HCT116 (cell line): ENCODE measurements around the gene SMG6. TPM values are rescaled to one million over a fixed set of nuclear protein-coding genes. Genes with fewer than 3 reads are reported as not detected.

Experiments used
- ATAC-seq: fragments of 200-7000 bp; cut with Tn5 transposase; 2 replicates; pipeline ENCODE4 v1.9.1; 2020; ENCODE audit warnings: mild to moderate bottlenecking, moderate library complexity
- BruUV-seq: library from RNA; stranded (reverse); fragments of 400-500 nt; replicated peaks from 2 replicates; lab custom pipeline; 2021; lab: Mats Ljungman, UMichigan
- CTCF ChIA-PET: fragments of 300-600 bp; sonication (Branson Sonifier 250); formaldehyde crosslinking; loops from one replicate; lab custom pipeline; 2021; ENCODE audit warnings: antibody characterized with exemption; lab: Charles Lee
- POLR2A ChIA-PET: fragments of 300-600, 350-600 bp; sonication (Branson Sonifier 250); formaldehyde crosslinking; loops from one replicate; lab custom pipeline; 2021; ENCODE audit warnings: antibody characterized with exemption; lab: Charles Lee
- RAD21 ChIA-PET, 2 experiments: fragments of 300-600 bp; sonication (Branson Sonifier 250); formaldehyde crosslinking; loops; one replicate each; lab custom pipeline; 2023; ENCODE audit warnings: low total read pairs in 2 of 2; ENCODE audit not compliant: uncharacterized antibody in 2 of 2, unreplicated experiment in 2 of 2, low non-redundant PET in 1 of 2; lab: Charles Lee
- DNase-seq: peaks from one replicate; pipeline ENCODE4 v3.0.0-alpha.2; 2010; ENCODE audit warnings: low read depth, low spot score
- H2AFZ ChIP-seq: fragments of 200-600 bp; shearing (Covaris generic), sonication (generic); 2 replicates; pipeline ENCODE4 v1.6.1; 2017; ENCODE audit warnings: low read depth, mixed run types, mixed read lengths, antibody characterized with exemption, low read length; ENCODE audit not compliant: poor library complexity, severe bottlenecking
- H3K27ac ChIP-seq: 2 replicates; pipeline ENCODE4 v1.5.1; 2012; ENCODE audit warnings: low read depth, low read length
- H3K27me3 ChIP-seq: fragments of 200-600 bp; sonication (generic); 2 replicates; pipeline ENCODE4 v1.6.1; 2016; ENCODE audit warnings: mixed run types, low read length, mixed read lengths; ENCODE audit not compliant: insufficient read depth
- H3K36me3 ChIP-seq, 2 experiments: fragments of 200-500 bp in 1 of 2; fragments of 200-600 bp in 1 of 2; sonication (Bioruptor generic) in 1 of 2; sonication (generic) in 1 of 2; 2 replicates each; pipeline versions ENCODE4 v1.5.1 to v1.6.1; 2014 to 2016; ENCODE audit warnings: low read length in 2 of 2, inconsistent platforms in 1 of 2, mixed read lengths in 1 of 2, mixed run types in 1 of 2; ENCODE audit not compliant: insufficient read depth in 2 of 2, control insufficient read depth in 1 of 2
- H3K4me1 ChIP-seq, 2 experiments: fragments of 200-600 bp in 1 of 2; sonication (generic) in 1 of 2; 2 replicates each; pipeline versions ENCODE4 v1.5.1 to v1.6.1; 2012 to 2017; ENCODE audit warnings: low read length in 2 of 2, inconsistent platforms in 1 of 2, mild to moderate bottlenecking in 1 of 2, mixed read lengths in 1 of 2, mixed run types in 1 of 2, moderate library complexity in 1 of 2; ENCODE audit not compliant: insufficient read depth in 2 of 2, control insufficient read depth in 1 of 2
- H3K4me2 ChIP-seq: fragments of 200-600 bp; sonication (generic); 2 replicates; pipeline ENCODE4 v1.6.1; 2017; ENCODE audit warnings: mixed run types, low read length, mixed read lengths
- H3K4me3 ChIP-seq, 2 experiments: fragments of 200-600 bp in 1 of 2; sonication (generic) in 1 of 2; replicated peaks in 1 of 2; 2 replicates each; pipeline ENCODE4 v1.5.1; 2011 to 2016; ENCODE audit warnings: low read length in 2 of 2, control low read depth in 1 of 2, low read depth in 1 of 2, mild to moderate bottlenecking in 1 of 2, mixed read lengths in 1 of 2, mixed run types in 1 of 2
- H3K79me2 ChIP-seq: fragments of 200-600 bp; sonication (generic); 2 replicates; pipeline ENCODE4 v1.6.1; 2017; ENCODE audit warnings: mild to moderate bottlenecking, mixed run types, low read length, moderate library complexity, mixed read lengths; ENCODE audit not compliant: insufficient read depth
- H3K9ac ChIP-seq: fragments of 200-600 bp; sonication (generic); 2 replicates; pipeline ENCODE4 v1.6.1; 2016; ENCODE audit warnings: low read length, mixed read lengths
- H3K9me2 ChIP-seq: fragments of 200-600 bp; sonication (generic), shearing (Covaris generic); 2 replicates; pipeline ENCODE4 v1.6.1; 2017; ENCODE audit warnings: mixed run types, mild to moderate bottlenecking, moderate library complexity; ENCODE audit not compliant: insufficient read depth
- H3K9me3 ChIP-seq, 2 experiments: fragments of 200-500 bp in 1 of 2; fragments of 200-600 bp in 1 of 2; sonication (Bioruptor generic) in 1 of 2; sonication (generic) in 1 of 2; 2 replicates each; pipeline ENCODE4 v1.6.1; 2014 to 2017; ENCODE audit warnings: low read length in 2 of 2, mixed read lengths in 2 of 2, inconsistent platforms in 1 of 2, low read depth in 1 of 2, mild to moderate bottlenecking in 1 of 2, mixed run types in 1 of 2, moderate library complexity in 1 of 2; ENCODE audit not compliant: control insufficient read depth in 1 of 2, insufficient read depth in 1 of 2
- H4K20me1 ChIP-seq: fragments of 200-600 bp; sonication (generic), shearing (Covaris generic); 2 replicates; pipeline ENCODE4 v1.6.1; 2017; ENCODE audit warnings: mixed run types, mild to moderate bottlenecking, moderate library complexity; ENCODE audit not compliant: insufficient read depth
- CBX3 ChIP-seq: IDR thresholded peaks from 2 replicates; pipeline ENCODE4 v1.6.1; 2012; ENCODE audit warnings: low read depth
- CEBPB ChIP-seq: IDR thresholded peaks from 2 replicates; pipeline ENCODE4 v1.6.1; 2012; ENCODE audit warnings: low read depth
- EGR1 ChIP-seq: IDR thresholded peaks from 2 replicates; pipeline ENCODE4 v1.6.1; 2012; ENCODE audit warnings: low read depth
- ELF1 ChIP-seq: IDR thresholded peaks from 2 replicates; pipeline ENCODE4 v1.6.1; 2012; ENCODE audit warnings: low read depth, borderline replicate concordance
- EZH2 ChIP-seq: fragments of 200-600 bp; sonication (generic); IDR thresholded peaks from 2 replicates; pipeline ENCODE4 v1.6.1; 2017; ENCODE audit warnings: antibody characterized with exemption, mixed run types
- EZH2phosphoT487 ChIP-seq: fragments of 200-600 bp; IDR thresholded peaks from 2 replicates; pipeline ENCODE4 v1.6.1; 2018; ENCODE audit warnings: antibody characterized with exemption, borderline replicate concordance
- FOSL1 ChIP-seq: IDR thresholded peaks from 2 replicates; pipeline ENCODE4 v1.6.1; 2012; ENCODE audit warnings: low read depth
- POLR2A ChIP-seq: IDR thresholded peaks from 2 replicates; pipeline ENCODE4 v1.7.0; 2011; ENCODE audit warnings: borderline replicate concordance; ENCODE audit not compliant: insufficient read depth, insufficient read length; ENCODE audit errors: extremely low read depth
- POLR2AphosphoS5 ChIP-seq: IDR thresholded peaks from 2 replicates; pipeline ENCODE4 v1.6.1; 2011; ENCODE audit warnings: mild to moderate bottlenecking, low read depth, low read length, moderate library complexity
- RAD21 ChIP-seq: IDR thresholded peaks from 2 replicates; pipeline ENCODE4 v1.6.1; 2012; ENCODE audit warnings: low read depth, mild to moderate bottlenecking
- SP1 ChIP-seq: IDR thresholded peaks from 2 replicates; pipeline ENCODE4 v1.6.1; 2012; ENCODE audit warnings: low read depth
- SRF ChIP-seq: IDR thresholded peaks from 2 replicates; pipeline ENCODE4 v1.6.1; 2012; ENCODE audit warnings: low read depth
- TCF7L2 ChIP-seq: IDR thresholded peaks from 2 replicates; pipeline ENCODE4 v1.7.0; 2011; ENCODE audit warnings: borderline replicate concordance, inconsistent platforms; ENCODE audit not compliant: insufficient read depth, insufficient read length; ENCODE audit errors: extremely low read depth
- YY1 ChIP-seq: IDR thresholded peaks from 2 replicates; pipeline ENCODE4 v1.6.1; 2011; ENCODE audit warnings: low read length, low read depth, moderate library complexity, mild to moderate bottlenecking; ENCODE audit not compliant: insufficient replicate concordance; ENCODE audit errors: extremely low read depth
- ZFX ChIP-seq: fragments of 450-650 bp; IDR thresholded peaks from 2 replicates; pipeline ENCODE4 v1.6.1; 2017
- ZNF274 ChIP-seq: fragments of 200-500 bp; sonication (Bioruptor generic); IDR thresholded peaks from 2 replicates; pipeline ENCODE4 v1.6.1; 2014; ENCODE audit warnings: mild to moderate bottlenecking, low read depth, low read length, inconsistent platforms
- intact Hi-C: fragments of 100-400 bp; cut with micrococcal nuclease; formaldehyde crosslinking; loops from 2 replicates; pipeline ENCODE4 v1.10.0; 2022
- total RNA-seq: library from RNA; stranded (reverse); gene quantifications from one replicate; pipeline ENCODE4 v1.2.1, GENCODE V29; 2021; ENCODE audit not compliant: unreplicated experiment
- TF ChIP-seq, protein P1 (sequence below): IDR thresholded peaks from 2 replicates; pipeline ENCODE4 v1.6.1; 2012
- TF ChIP-seq, protein P2 (sequence below): IDR thresholded peaks from 2 replicates; pipeline ENCODE4 v1.6.1; 2011; ENCODE audit warnings: mild to moderate bottlenecking, low read length, moderate library complexity; ENCODE audit not compliant: insufficient replicate concordance; ENCODE audit errors: extremely low read depth
- TF ChIP-seq, protein P3 (sequence below): IDR thresholded peaks from 2 replicates; pipeline ENCODE4 v1.6.1; 2012

The SMG6 gene
- total RNA-seq, 1 experiment from 2014 or later = 23.1 TPM

DNA sequence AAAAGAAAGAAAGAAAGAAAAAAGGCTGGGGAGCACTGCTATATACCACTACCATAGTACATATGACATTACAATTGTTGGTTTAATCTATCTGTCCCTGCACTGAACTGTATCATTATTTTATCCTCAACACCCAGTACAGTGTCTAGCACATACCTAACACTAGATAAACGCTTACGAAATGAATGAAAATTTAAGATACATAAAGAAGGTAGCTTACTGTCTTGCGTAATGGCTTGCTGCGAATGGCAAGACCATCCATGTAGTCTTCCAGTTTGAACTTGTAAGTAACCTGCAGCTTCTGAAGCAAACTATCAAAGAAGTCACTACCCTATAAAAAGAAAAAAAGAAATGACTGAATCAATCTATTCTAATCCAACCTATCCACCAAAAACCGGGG, 6.6 kb downstream of the SMG6 start:
- intact Hi-C loops = no loop called here
- Histone ChIP-seq H3K36me3 (peaks cover 19 to 43% of the 10 kb centered on the region in 2 experiments; a peak in 3 of 4 replicates), H3K27ac (no peak overlapping the region), H3K9me2 (no peaks in the 10 kb centered on the region), H2AFZ (no peak overlapping the region), H3K79me2 (peaks cover 57% of the 10 kb centered on the region), H3K9ac (no peak overlapping the region), H3K4me3 (no peak overlapping the region), H3K9me3 (no peaks in the 10 kb centered on the region), H3K27me3 (no peaks in the 10 kb centered on the region), H3K4me2 (no peak overlapping the region), H4K20me1 (no peaks in the 10 kb centered on the region), H3K4me1 (peaks cover 0 to 1% of the 10 kb centered on the region in 2 experiments; a peak in 2 of 4 replicates)
- no peak for DNase-seq
- no TSS peak for BruUV-seq
- CTCF ChIA-PET = no interaction called here
- POLR2A ChIA-PET = no interaction called here
- TF ChIP-seq CEBPB = no peak
- no peak for TF ChIP-seq FOSL1
- no peak for TF ChIP-seq EGR1
- no peak for TF ChIP-seq EZH2phosphoT487
- no peak for TF ChIP-seq EZH2
- TF ChIP-seq POLR2AphosphoS5 = no peak
- no peak for TF ChIP-seq POLR2A
- TF ChIP-seq TCF7L2 = no peak
- no peak for TF ChIP-seq RAD21
- TF ChIP-seq, protein P1, sequence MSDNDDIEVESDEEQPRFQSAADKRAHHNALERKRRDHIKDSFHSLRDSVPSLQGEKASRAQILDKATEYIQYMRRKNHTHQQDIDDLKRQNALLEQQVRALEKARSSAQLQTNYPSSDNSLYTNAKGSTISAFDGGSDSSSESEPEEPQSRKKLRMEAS = no peak
- TF ChIP-seq, protein P2, sequence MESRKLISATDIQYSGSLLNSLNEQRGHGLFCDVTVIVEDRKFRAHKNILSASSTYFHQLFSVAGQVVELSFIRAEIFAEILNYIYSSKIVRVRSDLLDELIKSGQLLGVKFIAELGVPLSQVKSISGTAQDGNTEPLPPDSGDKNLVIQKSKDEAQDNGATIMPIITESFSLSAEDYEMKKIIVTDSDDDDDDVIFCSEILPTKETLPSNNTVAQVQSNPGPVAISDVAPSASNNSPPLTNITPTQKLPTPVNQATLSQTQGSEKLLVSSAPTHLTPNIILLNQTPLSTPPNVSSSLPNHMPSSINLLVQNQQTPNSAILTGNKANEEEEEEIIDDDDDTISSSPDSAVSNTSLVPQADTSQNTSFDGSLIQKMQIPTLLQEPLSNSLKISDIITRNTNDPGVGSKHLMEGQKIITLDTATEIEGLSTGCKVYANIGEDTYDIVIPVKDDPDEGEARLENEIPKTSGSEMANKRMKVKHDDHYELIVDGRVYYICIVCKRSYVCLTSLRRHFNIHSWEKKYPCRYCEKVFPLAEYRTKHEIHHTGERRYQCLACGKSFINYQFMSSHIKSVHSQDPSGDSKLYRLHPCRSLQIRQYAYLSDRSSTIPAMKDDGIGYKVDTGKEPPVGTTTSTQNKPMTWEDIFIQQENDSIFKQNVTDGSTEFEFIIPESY = no peak
- TF ChIP-seq CBX3 = no peak
- TF ChIP-seq YY1 = no peak
- no peak for TF ChIP-seq ZFX
- TF ChIP-seq ZNF274 = no peak
- TF ChIP-seq ELF1 = no peak
- TF ChIP-seq, protein P3, sequence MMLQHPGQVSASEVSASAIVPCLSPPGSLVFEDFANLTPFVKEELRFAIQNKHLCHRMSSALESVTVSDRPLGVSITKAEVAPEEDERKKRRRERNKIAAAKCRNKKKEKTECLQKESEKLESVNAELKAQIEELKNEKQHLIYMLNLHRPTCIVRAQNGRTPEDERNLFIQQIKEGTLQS = no peak
- no peak for TF ChIP-seq SP1
- no peak for TF ChIP-seq SRF
- RAD21 ChIA-PET = no interaction called here
- no peak for ATAC-seq
